MCF 10A (cell line): ENCODE measurements around the gene C1orf210. TPM values are rescaled to one million over a fixed set of nuclear protein-coding genes. Genes with fewer than 3 reads are reported as not detected.

Experiments
- BruUV-seq: library from RNA; stranded (reverse); fragments of 400-500 nt; replicated peaks from 2 replicates; lab custom pipeline; 2021; lab: Mats Ljungman, UMichigan
- CTCF ChIA-PET: fragments of 300-600 bp; sonication (Branson Sonifier 250); formaldehyde crosslinking; extraction: SDS; loops from one replicate; lab custom pipeline; 2021; ENCODE audit warnings: antibody characterized with exemption, inconsistent platforms; lab: Yijun Ruan, JAX
- POLR2A ChIA-PET: fragments of 300-600, 350-650 bp; sonication (Branson Sonifier 250); formaldehyde crosslinking; extraction: SDS; loops from one replicate; lab custom pipeline; 2020; ENCODE audit warnings: antibody characterized with exemption, inconsistent platforms; lab: Yijun Ruan, JAX
- DNase-seq: peaks from one replicate; pipeline ENCODE4 v3.0.0-alpha.2; 2018; ENCODE audit not compliant: unreplicated experiment
- H3K27ac Mint-ChIP-seq: one replicate; pipeline ENCODE4 v1.8.0; 2022; ENCODE audit warnings: mild to moderate bottlenecking, low read depth, mixed read lengths; ENCODE audit not compliant: unreplicated experiment
- H3K27me3 Mint-ChIP-seq: one replicate; pipeline ENCODE4 v1.8.0; 2022; ENCODE audit warnings: mixed read lengths; ENCODE audit not compliant: insufficient read depth, unreplicated experiment
- H3K36me3 Mint-ChIP-seq: one replicate; pipeline ENCODE4 v1.8.0; 2022; ENCODE audit warnings: mild to moderate bottlenecking, moderate library complexity, mixed read lengths; ENCODE audit not compliant: insufficient read depth, unreplicated experiment
- H3K4me1 Mint-ChIP-seq: one replicate; pipeline ENCODE4 v1.8.0; 2022; ENCODE audit warnings: mixed read lengths; ENCODE audit not compliant: insufficient read depth, unreplicated experiment
- H3K4me3 Mint-ChIP-seq: one replicate; pipeline ENCODE4 v1.8.0; 2022; ENCODE audit warnings: mild to moderate bottlenecking, moderate library complexity, mixed read lengths; ENCODE audit not compliant: unreplicated experiment
- H3K9me3 Mint-ChIP-seq: one replicate; pipeline ENCODE4 v1.8.0; 2022; ENCODE audit warnings: mixed read lengths; ENCODE audit not compliant: unreplicated experiment
- intact Hi-C: fragments of 100-400 bp; cut with micrococcal nuclease; formaldehyde crosslinking; loops from 2 replicates; pipeline ENCODE4 v1.14.1; 2022
- total RNA-seq: library from RNA; stranded (reverse); gene quantifications from 2 replicates; pipeline ENCODE4 v1.2.3, GENCODE V29; 2022
- TF ChIP-seq, protein P1 (sequence below): fragments of 200-600 bp; IDR thresholded peaks from one replicate; pipeline ENCODE4 v1.8.0; 2022; ENCODE audit warnings: antibody characterized with exemption, mild to moderate bottlenecking; ENCODE audit not compliant: unreplicated experiment

Gene C1orf210
- total RNA-seq, 1 experiment from 2014 or later, result 1.6 TPM

DNA sequence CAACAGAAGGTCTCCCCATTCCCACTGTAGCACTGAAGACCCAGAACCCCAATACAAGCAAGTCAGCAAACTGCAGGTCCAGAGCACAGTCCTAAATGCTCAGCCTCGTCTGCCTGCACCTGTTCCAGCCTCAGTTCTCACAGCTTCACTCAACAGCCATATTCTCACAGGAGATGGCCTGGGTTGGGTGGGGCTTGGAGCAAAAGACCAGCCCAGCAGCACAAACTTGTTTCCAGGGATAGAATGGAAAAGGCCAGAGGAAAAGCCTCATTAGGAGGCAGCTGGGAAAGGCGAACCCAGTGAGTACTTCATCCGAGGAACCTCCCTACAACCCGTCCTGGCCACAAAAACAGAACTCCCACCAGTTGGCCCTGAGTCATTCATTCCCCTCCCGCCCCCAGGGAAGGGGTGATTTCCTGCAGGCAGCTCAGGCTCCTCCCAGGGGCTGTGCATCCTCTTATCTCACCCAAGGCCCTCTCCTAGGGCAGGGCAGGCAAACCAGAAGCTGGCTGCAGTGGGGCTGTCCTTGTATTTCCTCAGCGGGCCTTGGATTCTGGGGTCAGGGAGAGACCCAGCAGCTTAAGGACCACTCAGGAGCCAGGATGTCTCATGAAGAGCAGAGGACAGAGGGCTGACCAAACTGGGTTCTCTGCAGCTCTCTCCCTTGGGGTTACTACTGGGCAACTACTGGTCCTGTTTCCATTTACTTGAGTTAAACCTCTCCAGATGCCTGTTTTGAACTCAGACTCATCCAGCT lies 44.8 kb upstream of the C1orf210 start:
- TF ChIP-seq, protein P1, sequence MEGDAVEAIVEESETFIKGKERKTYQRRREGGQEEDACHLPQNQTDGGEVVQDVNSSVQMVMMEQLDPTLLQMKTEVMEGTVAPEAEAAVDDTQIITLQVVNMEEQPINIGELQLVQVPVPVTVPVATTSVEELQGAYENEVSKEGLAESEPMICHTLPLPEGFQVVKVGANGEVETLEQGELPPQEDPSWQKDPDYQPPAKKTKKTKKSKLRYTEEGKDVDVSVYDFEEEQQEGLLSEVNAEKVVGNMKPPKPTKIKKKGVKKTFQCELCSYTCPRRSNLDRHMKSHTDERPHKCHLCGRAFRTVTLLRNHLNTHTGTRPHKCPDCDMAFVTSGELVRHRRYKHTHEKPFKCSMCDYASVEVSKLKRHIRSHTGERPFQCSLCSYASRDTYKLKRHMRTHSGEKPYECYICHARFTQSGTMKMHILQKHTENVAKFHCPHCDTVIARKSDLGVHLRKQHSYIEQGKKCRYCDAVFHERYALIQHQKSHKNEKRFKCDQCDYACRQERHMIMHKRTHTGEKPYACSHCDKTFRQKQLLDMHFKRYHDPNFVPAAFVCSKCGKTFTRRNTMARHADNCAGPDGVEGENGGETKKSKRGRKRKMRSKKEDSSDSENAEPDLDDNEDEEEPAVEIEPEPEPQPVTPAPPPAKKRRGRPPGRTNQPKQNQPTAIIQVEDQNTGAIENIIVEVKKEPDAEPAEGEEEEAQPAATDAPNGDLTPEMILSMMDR, result no peak
- no peak overlapping the region for H3K27ac Mint-ChIP-seq

GRCh38 chr1:43327549-43328292 lies 42.3 kb upstream of the C1orf210 start:
- Mint-ChIP-seq H3K36me3 (peaks cover 6% of the 10 kb centered on the region), H3K9me3 (peaks cover 13% of the 10 kb centered on the region), H3K27me3 (no peaks in the 10 kb centered on the region), H3K4me1 (no peaks in the 10 kb centered on the region), H3K4me3 (no peak overlapping the region), H3K27ac (no peak overlapping the region)
- BruUV-seq, result no TSS peak
- TF ChIP-seq, protein P1, result no peak
- intact Hi-C loops, result no loop called here
- ChIA-PET CTCF (no interaction called here), POLR2A (no interaction called here)
- DNase-seq, result no peak

More for the DNA sequence above, 44.8 kb upstream of the C1orf210 start:
- ChIA-PET CTCF (interaction anchor here (0.5 kb wide), 1 partner anchor 1756 kb away, joined by 3 read pairs; no protein-coding TSS in a partner anchor), POLR2A (interaction anchor here (0.6 to 0.9 kb wide), 3 partner anchors 9 to 27 kb away, joined by 3 to 4 read pairs (median 3); no protein-coding TSS in a partner anchor)
- intact Hi-C loops, result no loop called here
- peaks cover under 1% of the 10 kb centered on the region for H3K9me3 Mint-ChIP-seq
- no TSS peak for BruUV-seq
- no peaks in the 10 kb centered on the region for H3K27me3 Mint-ChIP-seq
- H3K36me3 Mint-ChIP-seq, result no peaks in the 10 kb centered on the region
- no peak overlapping the region for H3K4me3 Mint-ChIP-seq
- H3K4me1 Mint-ChIP-seq, result no peaks in the 10 kb centered on the region
- peak; percentile 38 for DNase-seq

GRCh38 chr1:43325381-43325780 lies 40.0 kb upstream of the C1orf210 start:
- ChIA-PET POLR2A (no interaction called here), CTCF (no interaction called here)
- H3K4me1 Mint-ChIP-seq, result no peaks in the 10 kb centered on the region
- TF ChIP-seq, protein P1, result no peak
- no peak for DNase-seq
- H3K27ac Mint-ChIP-seq, result no peak overlapping the region
- H3K36me3 Mint-ChIP-seq, result peaks cover 6% of the 10 kb centered on the region
- peaks cover 13% of the 10 kb centered on the region for H3K9me3 Mint-ChIP-seq
- intact Hi-C loops, result no loop called here
- BruUV-seq, result no TSS peak
- no peaks in the 10 kb centered on the region for H3K27me3 Mint-ChIP-seq
- no peak overlapping the region for H3K4me3 Mint-ChIP-seq

DNA sequence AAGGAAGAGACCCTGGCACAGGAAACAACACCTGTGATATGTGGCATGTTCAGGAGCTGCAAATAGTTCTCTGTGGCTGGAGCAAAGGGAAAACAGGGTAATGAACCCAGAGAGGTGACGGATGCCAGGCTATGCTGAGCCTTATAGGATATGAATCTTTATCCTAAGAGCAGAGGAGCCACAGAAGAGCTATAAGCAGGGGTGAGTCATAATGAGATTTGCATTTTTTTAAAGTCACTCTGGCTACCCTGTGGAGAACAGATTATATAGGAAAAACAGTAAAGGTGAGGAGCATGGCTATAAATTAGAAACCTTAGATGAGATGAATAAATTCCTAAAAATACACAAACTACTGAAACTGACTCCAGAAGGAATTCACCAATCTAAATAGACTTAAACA lies 39.4 kb upstream of the C1orf210 start:
- intact Hi-C loops, result no loop called here
- no peak overlapping the region for H3K4me3 Mint-ChIP-seq
- TF ChIP-seq, protein P1, result no peak
- H3K36me3 Mint-ChIP-seq, result peaks cover 6% of the 10 kb centered on the region
- BruUV-seq, result no TSS peak
- H3K4me1 Mint-ChIP-seq, result no peaks in the 10 kb centered on the region
- no peak for DNase-seq
- no peaks in the 10 kb centered on the region for H3K27me3 Mint-ChIP-seq
- ChIA-PET CTCF (interaction anchor here (1.1 kb wide), 1 partner anchor 39 kb away, joined by 5 read pairs; the partner anchor contains the start of gene C1orf210), POLR2A (no interaction called here)
- no peak overlapping the region for H3K27ac Mint-ChIP-seq
- H3K9me3 Mint-ChIP-seq, result peaks cover 13% of the 10 kb centered on the region
